H1 (cell line): Measurements from ENCODE around the gene C22orf31. TPM values are rescaled to one million over a fixed set of nuclear protein-coding genes. Genes with fewer than 3 reads are reported as not detected.

ENCODE experiments used
- CTCF ChIA-PET: fragments of 300-600 bp; sonication (Branson Sonifier 250); formaldehyde crosslinking; loops from one replicate; lab custom pipeline; 2021; ENCODE audit not compliant: partially characterized antibody; lab: Charles Lee
- POLR2A ChIA-PET: fragments of 300-600 bp; sonication (Branson Sonifier 250); formaldehyde crosslinking; loops from one replicate; lab custom pipeline; 2021; ENCODE audit warnings: inconsistent platforms; ENCODE audit not compliant: partially characterized antibody; lab: Charles Lee
- DNase-seq, 2 experiments: peaks; one replicate each; pipeline versions ENCODE4 v3.0.0 to v3.0.0-alpha.2; 2010 to 2022; ENCODE audit warnings: low spot score in 2 of 2, low read depth in 1 of 2, mixed read lengths in 1 of 2
- FAIRE-seq: peaks from 2 replicates; lab custom pipeline; 2011; peaks lifted over from hg19 to GRCh38; lab: Jason Lieb, UNC
- H2AFZ ChIP-seq: 2 replicates; pipeline ENCODE4 v1.8.1; 2012; ENCODE audit warnings: low read length, inconsistent platforms
- H2AK5ac ChIP-seq: 2 replicates; pipeline ENCODE4 v1.6.1; 2013; ENCODE audit warnings: low read depth, low read length
- H2BK120ac ChIP-seq: replicated peaks from 2 replicates; pipeline ENCODE3; 2013; ENCODE audit warnings: low read depth, low read length, inconsistent platforms
- H2BK12ac ChIP-seq: 2 replicates; pipeline ENCODE4 v1.6.1; 2013; ENCODE audit warnings: low read depth, low read length
- H2BK15ac ChIP-seq: 2 replicates; pipeline ENCODE4 v1.6.1; 2013; ENCODE audit warnings: low read length
- H2BK20ac ChIP-seq: 2 replicates; pipeline ENCODE4 v1.6.1; 2013; ENCODE audit warnings: low read length
- H2BK5ac ChIP-seq: 2 replicates; pipeline ENCODE4 v1.6.1; 2013; ENCODE audit warnings: low read depth, low read length
- H3K14ac ChIP-seq: 2 replicates; pipeline ENCODE4 v1.6.1; 2013; ENCODE audit warnings: inconsistent platforms; ENCODE audit not compliant: insufficient read length
- H3K18ac ChIP-seq: 2 replicates; pipeline ENCODE4 v1.6.1; 2013; ENCODE audit warnings: low read length; ENCODE audit errors: extremely low read depth
- H3K23ac ChIP-seq: 2 replicates; pipeline ENCODE4 v1.6.1; 2013; ENCODE audit warnings: inconsistent platforms; ENCODE audit not compliant: insufficient read length
- H3K23me2 ChIP-seq: 2 replicates; pipeline ENCODE4 v1.6.1; 2013; ENCODE audit warnings: low read depth, low read length
- H3K27ac ChIP-seq: 2 replicates; pipeline ENCODE4 v1.6.1; 2011; ENCODE audit warnings: low read depth, low read length, inconsistent platforms
- H3K27me3 ChIP-seq, 4 experiments: replicated peaks in 1 of 4; 1 replicate in 1 of 4; 2 replicates in 3 of 4; pipeline versions ENCODE4 v1.6.1 to v1.8.1; 2011 to 2013; ENCODE audit warnings: low read length in 3 of 4, mild to moderate bottlenecking in 3 of 4, inconsistent platforms in 2 of 4, mixed read lengths in 2 of 4, moderate library complexity in 1 of 4; ENCODE audit not compliant: control insufficient read depth in 3 of 4, insufficient read depth in 3 of 4; ENCODE audit errors: extremely low read depth in 1 of 4
- H3K36me3 ChIP-seq, 4 experiments: 2 replicates each; pipeline versions ENCODE4 v1.6.1 to v1.8.1; 2011 to 2013; ENCODE audit warnings: mild to moderate bottlenecking in 4 of 4, low read length in 3 of 4, moderate library complexity in 2 of 4, control low read depth in 1 of 4, inconsistent platforms in 1 of 4; ENCODE audit not compliant: insufficient read depth in 4 of 4, control insufficient read depth in 2 of 4
- H3K4ac ChIP-seq: replicated peaks from 2 replicates; pipeline ENCODE3; 2013; ENCODE audit warnings: low read length, low read depth, mixed read lengths, inconsistent platforms; ENCODE audit not compliant: insufficient read length
- H3K4me1 ChIP-seq, 4 experiments: replicated peaks in 1 of 4; 1 replicate in 1 of 4; 2 replicates in 3 of 4; pipeline versions ENCODE4 v1.6.1 to v1.8.1; 2011 to 2013; ENCODE audit warnings: low read length in 3 of 4, inconsistent platforms in 2 of 4, mixed read lengths in 1 of 4; ENCODE audit not compliant: insufficient read depth in 4 of 4, control insufficient read depth in 3 of 4
- H3K4me2 ChIP-seq, 2 experiments: 2 replicates each; pipeline versions ENCODE4 v1.6.1 to v1.8.1; 2011 to 2013; ENCODE audit warnings: low read depth in 2 of 2, low read length in 2 of 2, control low read depth in 1 of 2, inconsistent platforms in 1 of 2, mild to moderate bottlenecking in 1 of 2; ENCODE audit not compliant: insufficient read depth in 1 of 2
- H3K4me3 ChIP-seq, 4 experiments: fragments of 200-600, 300-600 bp in 1 of 4; sonication (generic), shearing (Covaris generic), sonication (Bioruptor Twin) in 1 of 4; 2 replicates each; pipeline versions ENCODE4 v1.5.1 to v1.8.1; 2011 to 2016; ENCODE audit warnings: low read length in 4 of 4, low read depth in 3 of 4, control low read depth in 2 of 4, inconsistent platforms in 2 of 4, mild to moderate bottlenecking in 2 of 4, mixed read lengths in 1 of 4, moderate library complexity in 1 of 4; ENCODE audit not compliant: insufficient read depth in 2 of 4; ENCODE audit errors: extremely low read depth in 1 of 4
- H3K56ac ChIP-seq: replicated peaks from 2 replicates; pipeline ENCODE3; 2013; ENCODE audit warnings: low read depth, mild to moderate bottlenecking, mixed read lengths, low read length, inconsistent platforms; ENCODE audit not compliant: insufficient read length
- H3K79me1 ChIP-seq: 2 replicates; pipeline ENCODE4 v1.6.1; 2013; ENCODE audit warnings: low read depth, low read length, control low read depth
- H3K79me2 ChIP-seq, 2 experiments: 2 replicates each; pipeline versions ENCODE4 v1.6.1 to v1.8.1; 2012 to 2013; ENCODE audit warnings: low read length in 2 of 2, mild to moderate bottlenecking in 2 of 2, inconsistent platforms in 1 of 2; ENCODE audit not compliant: insufficient read depth in 2 of 2, control insufficient read depth in 1 of 2
- H3K9ac ChIP-seq, 4 experiments: replicated peaks in 1 of 4; 1 replicate in 1 of 4; 2 replicates in 3 of 4; pipeline versions ENCODE4 v1.6.1 to v1.8.1; 2011 to 2013; ENCODE audit warnings: low read depth in 3 of 4, low read length in 3 of 4, control low read depth in 2 of 4, mild to moderate bottlenecking in 2 of 4, moderate library complexity in 2 of 4, inconsistent platforms in 1 of 4; ENCODE audit errors: extremely low read depth in 1 of 4
- H3K9me3 ChIP-seq, 2 experiments: 2 replicates each; pipeline versions ENCODE4 v1.6.1 to v1.8.1; 2012 to 2013; ENCODE audit warnings: mild to moderate bottlenecking in 2 of 2, moderate library complexity in 2 of 2, control low read depth in 1 of 2, inconsistent platforms in 1 of 2, low read depth in 1 of 2, low read length in 1 of 2, mixed read lengths in 1 of 2; ENCODE audit not compliant: insufficient read depth in 2 of 2
- H4K20me1 ChIP-seq, 2 experiments: replicated peaks in 1 of 2; 2 replicates each; pipeline versions ENCODE3 to v1.8.1; 2011 to 2013; ENCODE audit warnings: inconsistent platforms in 2 of 2, low read length in 2 of 2, mild to moderate bottlenecking in 1 of 2; ENCODE audit not compliant: insufficient read depth in 2 of 2, control insufficient read depth in 1 of 2
- H4K5ac ChIP-seq: 2 replicates; pipeline ENCODE4 v1.6.1; 2013; ENCODE audit warnings: low read length, low read depth, mixed read lengths, inconsistent platforms; ENCODE audit not compliant: insufficient read length
- H4K8ac ChIP-seq: 2 replicates; pipeline ENCODE4 v1.8.0; 2013; ENCODE audit warnings: mild to moderate bottlenecking, moderate library complexity, low read length, inconsistent platforms; ENCODE audit not compliant: insufficient read depth; ENCODE audit errors: extremely low read depth
- H4K91ac ChIP-seq: replicated peaks from 2 replicates; pipeline ENCODE3; 2013; ENCODE audit warnings: low read length, mixed read lengths, inconsistent platforms; ENCODE audit not compliant: insufficient read length
- BACH1 ChIP-seq: IDR thresholded peaks from 2 replicates; pipeline ENCODE4 v1.6.1; 2012; ENCODE audit warnings: low read length, improper control_type of control experiment
- RBBP5 ChIP-seq: IDR thresholded peaks from 2 replicates; pipeline ENCODE4 v1.7.1; 2012; ENCODE audit warnings: low read depth, mild to moderate bottlenecking, inconsistent platforms, low read length, moderate library complexity, borderline replicate concordance
- TBP ChIP-seq: IDR thresholded peaks from 2 replicates; pipeline ENCODE4 v1.6.1; 2011; ENCODE audit warnings: low read depth, low read length, improper control_type of control experiment
- TCF12 ChIP-seq: IDR thresholded peaks from 2 replicates; pipeline ENCODE4 v1.6.1; 2011; ENCODE audit warnings: low read depth, mild to moderate bottlenecking, low read length
- WGBS, 2 experiments: shearing (Covaris generic) in 1 of 2; methylation state at CpG; one replicate each; pipeline versions ENCODE4 v1.1.6 to v1.1.7; 2013 to 2015; ENCODE audit warnings: low lambda C conversion rate in 2 of 2, mixed read lengths in 2 of 2, inconsistent platforms in 1 of 2, low coverage in 1 of 2, missing lambda C conversion rate in 1 of 2; ENCODE audit not compliant: insufficient replicate concordance in 2 of 2, insufficient coverage in 1 of 2, insufficient read length in 1 of 2; ENCODE audit errors: extremely low coverage in 1 of 2, missing lambda C conversion rate in 1 of 2; 5-methylcytosine and 5-hydroxymethylcytosine counted together
- polyA plus RNA-seq, 7 experiments: library from polyadenylated mRNA; depleted of rRNA in 3 of 7; stranded (reverse) in 5 of 7; unstranded in 2 of 7; fragments of >200 nt in 5 of 7; fragments of 200-250 nt in 2 of 7; gene quantifications; 1 replicate in 5 of 7; 2 replicates in 1 of 7; 4 replicates in 1 of 7; pipeline versions ENCODE4 v1.2.1 to v1.2.3, GENCODE V29; 2011 to 2013; ENCODE audit warnings: missing spikeins in 2 of 7, mixed read lengths in 2 of 7
- total RNA-seq: library from RNA; stranded (reverse); fragmentation: NEBNext Ultra II Directional; extraction: Animal tissue kit (Norgen Biotek cat#: 25700); gene quantifications from 2 replicates; pipeline ENCODE4 v1.2.1, GENCODE V29; 2021
- TF ChIP-seq, protein P1 (sequence below): IDR thresholded peaks from 2 replicates; pipeline ENCODE4 v1.6.1; 2011; ENCODE audit warnings: low read depth, mild to moderate bottlenecking, low read length; ENCODE audit not compliant: insufficient read depth

Gene C22orf31
- total and polyA plus RNA-seq, 2 of the 8 experiments (the other 6 are each of a cell fraction or from before 2014, with no cell fraction given), result not detected

GRCh38 chr22:29081517-29082236, 20.0 kb upstream of the C22orf31 start:
- peaks cover 1 to 5% (median 3%) of the 10 kb centered on the region in 4 experiments; a peak in 4 of 7 replicates for H3K4me1 ChIP-seq
- CTCF ChIA-PET, result interaction anchor here (0.6 to 1.3 kb wide), 5 partner anchors 10 to 252 kb away, joined by 3 to 6 read pairs (median 3); no protein-coding TSS in a partner anchor
- TF ChIP-seq, protein P1, sequence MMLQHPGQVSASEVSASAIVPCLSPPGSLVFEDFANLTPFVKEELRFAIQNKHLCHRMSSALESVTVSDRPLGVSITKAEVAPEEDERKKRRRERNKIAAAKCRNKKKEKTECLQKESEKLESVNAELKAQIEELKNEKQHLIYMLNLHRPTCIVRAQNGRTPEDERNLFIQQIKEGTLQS, result no peak
- no peak for TF ChIP-seq RBBP5
- no peak for TF ChIP-seq TCF12
- TF ChIP-seq BACH1, result no peak
- TF ChIP-seq TBP, result no peak

More at GRCh38 chr22:29081517-29082236, 20.0 kb upstream of the C22orf31 start:
- Histone ChIP-seq H3K23me2 (no peaks in the 10 kb centered on the region), H3K79me2 (no peaks in the 10 kb centered on the region), H3K23ac (no peak overlapping the region), H3K9ac (no peak overlapping the region), H4K8ac (no peak overlapping the region), H2AK5ac (no peak overlapping the region), H4K91ac (no peak overlapping the region), H3K4me3 (no peak overlapping the region), H3K4me2 (no peak overlapping the region), H3K27ac (no peak overlapping the region), H3K9me3 (no peaks in the 10 kb centered on the region), H2BK20ac (no peak overlapping the region), H3K14ac (no peak overlapping the region), H3K36me3 (no peaks in the 10 kb centered on the region), H2BK5ac (no peak overlapping the region), H4K5ac (no peak overlapping the region), H2BK120ac (no peak overlapping the region), H2AFZ (no peak overlapping the region), H2BK12ac (no peak overlapping the region), H3K56ac (no peak overlapping the region), H3K79me1 (no peaks in the 10 kb centered on the region; the same call in 1 of the 2 replicates), H2BK15ac (no peak overlapping the region), H3K18ac (no peak overlapping the region), H3K27me3 (no peaks in the 10 kb centered on the region), H3K4ac (no peak overlapping the region), H4K20me1 (no peaks in the 10 kb centered on the region)
- FAIRE-seq (no peak), DNase-seq (no peak)
- WGBS, 2 experiments, result 91% methylated on average over 3 of the region's 3 CpGs; no CpG with 5 or more reads in 1 of the 2 experiments
- POLR2A ChIA-PET, result no interaction called here
